H1 (cell line): Measurements from ENCODE around the gene ATP11A. TPM values are rescaled to one million over a fixed set of nuclear protein-coding genes. Genes with fewer than 3 reads are reported as not detected.

Experiments used
- CTCF ChIA-PET: fragments of 300-600 bp; sonication (Branson Sonifier 250); formaldehyde crosslinking; loops from one replicate; lab custom pipeline; 2021; ENCODE audit not compliant: partially characterized antibody; lab: Charles Lee
- POLR2A ChIA-PET: fragments of 300-600 bp; sonication (Branson Sonifier 250); formaldehyde crosslinking; loops from one replicate; lab custom pipeline; 2021; ENCODE audit warnings: inconsistent platforms; ENCODE audit not compliant: partially characterized antibody; lab: Charles Lee
- DNase-seq, 2 experiments: peaks; one replicate each; pipeline versions ENCODE4 v3.0.0 to v3.0.0-alpha.2; 2010 to 2022; ENCODE audit warnings: low spot score in 2 of 2, low read depth in 1 of 2, mixed read lengths in 1 of 2
- FAIRE-seq: peaks from 2 replicates; lab custom pipeline; 2011; peaks lifted over from hg19 to GRCh38; lab: Jason Lieb, UNC
- H2AFZ ChIP-seq: 2 replicates; pipeline ENCODE4 v1.8.1; 2012; ENCODE audit warnings: low read length, inconsistent platforms
- H2AK5ac ChIP-seq: 2 replicates; pipeline ENCODE4 v1.6.1; 2013; ENCODE audit warnings: low read depth, low read length
- H2BK120ac ChIP-seq: replicated peaks from 2 replicates; pipeline ENCODE3; 2013; ENCODE audit warnings: low read depth, low read length, inconsistent platforms
- H2BK12ac ChIP-seq: 2 replicates; pipeline ENCODE4 v1.6.1; 2013; ENCODE audit warnings: low read depth, low read length
- H2BK15ac ChIP-seq: 2 replicates; pipeline ENCODE4 v1.6.1; 2013; ENCODE audit warnings: low read length
- H2BK20ac ChIP-seq: 2 replicates; pipeline ENCODE4 v1.6.1; 2013; ENCODE audit warnings: low read length
- H2BK5ac ChIP-seq: 2 replicates; pipeline ENCODE4 v1.6.1; 2013; ENCODE audit warnings: low read depth, low read length
- H3K14ac ChIP-seq: 2 replicates; pipeline ENCODE4 v1.6.1; 2013; ENCODE audit warnings: inconsistent platforms; ENCODE audit not compliant: insufficient read length
- H3K18ac ChIP-seq: 2 replicates; pipeline ENCODE4 v1.6.1; 2013; ENCODE audit warnings: low read length; ENCODE audit errors: extremely low read depth
- H3K23ac ChIP-seq: 2 replicates; pipeline ENCODE4 v1.6.1; 2013; ENCODE audit warnings: inconsistent platforms; ENCODE audit not compliant: insufficient read length
- H3K23me2 ChIP-seq: 2 replicates; pipeline ENCODE4 v1.6.1; 2013; ENCODE audit warnings: low read depth, low read length
- H3K27ac ChIP-seq: 2 replicates; pipeline ENCODE4 v1.6.1; 2011; ENCODE audit warnings: low read depth, low read length, inconsistent platforms
- H3K27me3 ChIP-seq, 4 experiments: replicated peaks in 1 of 4; 1 replicate in 1 of 4; 2 replicates in 3 of 4; pipeline versions ENCODE4 v1.6.1 to v1.8.1; 2011 to 2013; ENCODE audit warnings: low read length in 3 of 4, mild to moderate bottlenecking in 3 of 4, inconsistent platforms in 2 of 4, mixed read lengths in 2 of 4, moderate library complexity in 1 of 4; ENCODE audit not compliant: control insufficient read depth in 3 of 4, insufficient read depth in 3 of 4; ENCODE audit errors: extremely low read depth in 1 of 4
- H3K36me3 ChIP-seq, 4 experiments: 2 replicates each; pipeline versions ENCODE4 v1.6.1 to v1.8.1; 2011 to 2013; ENCODE audit warnings: mild to moderate bottlenecking in 4 of 4, low read length in 3 of 4, moderate library complexity in 2 of 4, control low read depth in 1 of 4, inconsistent platforms in 1 of 4; ENCODE audit not compliant: insufficient read depth in 4 of 4, control insufficient read depth in 2 of 4
- H3K4ac ChIP-seq: replicated peaks from 2 replicates; pipeline ENCODE3; 2013; ENCODE audit warnings: low read length, low read depth, mixed read lengths, inconsistent platforms; ENCODE audit not compliant: insufficient read length
- H3K4me1 ChIP-seq, 4 experiments: replicated peaks in 1 of 4; 1 replicate in 1 of 4; 2 replicates in 3 of 4; pipeline versions ENCODE4 v1.6.1 to v1.8.1; 2011 to 2013; ENCODE audit warnings: low read length in 3 of 4, inconsistent platforms in 2 of 4, mixed read lengths in 1 of 4; ENCODE audit not compliant: insufficient read depth in 4 of 4, control insufficient read depth in 3 of 4
- H3K4me2 ChIP-seq, 2 experiments: 2 replicates each; pipeline versions ENCODE4 v1.6.1 to v1.8.1; 2011 to 2013; ENCODE audit warnings: low read depth in 2 of 2, low read length in 2 of 2, control low read depth in 1 of 2, inconsistent platforms in 1 of 2, mild to moderate bottlenecking in 1 of 2; ENCODE audit not compliant: insufficient read depth in 1 of 2
- H3K4me3 ChIP-seq, 4 experiments: fragments of 200-600, 300-600 bp in 1 of 4; sonication (generic), shearing (Covaris generic), sonication (Bioruptor Twin) in 1 of 4; 2 replicates each; pipeline versions ENCODE4 v1.5.1 to v1.8.1; 2011 to 2016; ENCODE audit warnings: low read length in 4 of 4, low read depth in 3 of 4, control low read depth in 2 of 4, inconsistent platforms in 2 of 4, mild to moderate bottlenecking in 2 of 4, mixed read lengths in 1 of 4, moderate library complexity in 1 of 4; ENCODE audit not compliant: insufficient read depth in 2 of 4; ENCODE audit errors: extremely low read depth in 1 of 4
- H3K56ac ChIP-seq: replicated peaks from 2 replicates; pipeline ENCODE3; 2013; ENCODE audit warnings: low read depth, mild to moderate bottlenecking, mixed read lengths, low read length, inconsistent platforms; ENCODE audit not compliant: insufficient read length
- H3K79me1 ChIP-seq: 2 replicates; pipeline ENCODE4 v1.6.1; 2013; ENCODE audit warnings: low read depth, low read length, control low read depth
- H3K79me2 ChIP-seq, 2 experiments: 2 replicates each; pipeline versions ENCODE4 v1.6.1 to v1.8.1; 2012 to 2013; ENCODE audit warnings: low read length in 2 of 2, mild to moderate bottlenecking in 2 of 2, inconsistent platforms in 1 of 2; ENCODE audit not compliant: insufficient read depth in 2 of 2, control insufficient read depth in 1 of 2
- H3K9ac ChIP-seq, 4 experiments: replicated peaks in 1 of 4; 1 replicate in 1 of 4; 2 replicates in 3 of 4; pipeline versions ENCODE4 v1.6.1 to v1.8.1; 2011 to 2013; ENCODE audit warnings: low read depth in 3 of 4, low read length in 3 of 4, control low read depth in 2 of 4, mild to moderate bottlenecking in 2 of 4, moderate library complexity in 2 of 4, inconsistent platforms in 1 of 4; ENCODE audit errors: extremely low read depth in 1 of 4
- H3K9me3 ChIP-seq, 2 experiments: 2 replicates each; pipeline versions ENCODE4 v1.6.1 to v1.8.1; 2012 to 2013; ENCODE audit warnings: mild to moderate bottlenecking in 2 of 2, moderate library complexity in 2 of 2, control low read depth in 1 of 2, inconsistent platforms in 1 of 2, low read depth in 1 of 2, low read length in 1 of 2, mixed read lengths in 1 of 2; ENCODE audit not compliant: insufficient read depth in 2 of 2
- H4K20me1 ChIP-seq, 2 experiments: replicated peaks in 1 of 2; 2 replicates each; pipeline versions ENCODE3 to v1.8.1; 2011 to 2013; ENCODE audit warnings: inconsistent platforms in 2 of 2, low read length in 2 of 2, mild to moderate bottlenecking in 1 of 2; ENCODE audit not compliant: insufficient read depth in 2 of 2, control insufficient read depth in 1 of 2
- H4K5ac ChIP-seq: 2 replicates; pipeline ENCODE4 v1.6.1; 2013; ENCODE audit warnings: low read length, low read depth, mixed read lengths, inconsistent platforms; ENCODE audit not compliant: insufficient read length
- H4K8ac ChIP-seq: 2 replicates; pipeline ENCODE4 v1.8.0; 2013; ENCODE audit warnings: mild to moderate bottlenecking, moderate library complexity, low read length, inconsistent platforms; ENCODE audit not compliant: insufficient read depth; ENCODE audit errors: extremely low read depth
- H4K91ac ChIP-seq: replicated peaks from 2 replicates; pipeline ENCODE3; 2013; ENCODE audit warnings: low read length, mixed read lengths, inconsistent platforms; ENCODE audit not compliant: insufficient read length
- NRF1 ChIP-seq: IDR thresholded peaks from 2 replicates; pipeline ENCODE4 v1.6.1; 2011; ENCODE audit warnings: mild to moderate bottlenecking, low read depth, low read length, improper control_type of control experiment
- WGBS, 2 experiments: shearing (Covaris generic) in 1 of 2; methylation state at CpG; one replicate each; pipeline versions ENCODE4 v1.1.6 to v1.1.7; 2013 to 2015; ENCODE audit warnings: low lambda C conversion rate in 2 of 2, mixed read lengths in 2 of 2, inconsistent platforms in 1 of 2, low coverage in 1 of 2, missing lambda C conversion rate in 1 of 2; ENCODE audit not compliant: insufficient replicate concordance in 2 of 2, insufficient coverage in 1 of 2, insufficient read length in 1 of 2; ENCODE audit errors: extremely low coverage in 1 of 2, missing lambda C conversion rate in 1 of 2; 5-methylcytosine and 5-hydroxymethylcytosine counted together
- polyA plus RNA-seq, 7 experiments: library from polyadenylated mRNA; depleted of rRNA in 3 of 7; stranded (reverse) in 5 of 7; unstranded in 2 of 7; fragments of >200 nt in 5 of 7; fragments of 200-250 nt in 2 of 7; gene quantifications; 1 replicate in 5 of 7; 2 replicates in 1 of 7; 4 replicates in 1 of 7; pipeline versions ENCODE4 v1.2.1 to v1.2.3, GENCODE V29; 2011 to 2013; ENCODE audit warnings: missing spikeins in 2 of 7, mixed read lengths in 2 of 7
- total RNA-seq: library from RNA; stranded (reverse); fragmentation: NEBNext Ultra II Directional; extraction: Animal tissue kit (Norgen Biotek cat#: 25700); gene quantifications from 2 replicates; pipeline ENCODE4 v1.2.1, GENCODE V29; 2021

ATP11A gene
- total and polyA plus RNA-seq, 2 of the 8 experiments (the other 6 are each of a cell fraction or from before 2014, with no cell fraction given) = 28.8 to 72.9 TPM

- no peak overlapping the region for H2AK5ac ChIP-seq
- H3K27me3 ChIP-seq = no peaks in the 10 kb centered on the region
- H2BK12ac ChIP-seq = no peak overlapping the region
- no peak overlapping the region for H2BK20ac ChIP-seq
- FAIRE-seq = no peak
- H3K79me2 ChIP-seq = no peaks in the 10 kb centered on the region
- H3K4me1 ChIP-seq = no peaks in the 10 kb centered on the region
- H3K4ac ChIP-seq = no peak overlapping the region
- H2BK120ac ChIP-seq = no peak overlapping the region
- no peak overlapping the region for H3K23ac ChIP-seq
- WGBS, 2 experiments = 93% methylated on average over 10 of the region's 10 CpGs; no CpG with 5 or more reads in 1 of the 2 experiments
- H4K5ac ChIP-seq = no peak overlapping the region
- no peak overlapping the region for H3K4me2 ChIP-seq
- H4K20me1 ChIP-seq = no peaks in the 10 kb centered on the region
- no peaks in the 10 kb centered on the region for H3K23me2 ChIP-seq
- H2BK15ac ChIP-seq = no peak overlapping the region
- no peaks in the 10 kb centered on the region for H3K9me3 ChIP-seq
- no peaks in the 10 kb centered on the region; the same call in 1 of the 2 replicates for H3K79me1 ChIP-seq
- H2AFZ ChIP-seq = no peak overlapping the region
- H3K27ac ChIP-seq = no peak overlapping the region
- H4K91ac ChIP-seq = no peak overlapping the region
- DNase-seq = no peak
- CTCF ChIA-PET = no interaction called here
- no peak overlapping the region for H4K8ac ChIP-seq
- H3K18ac ChIP-seq = no peak overlapping the region
- H3K36me3 ChIP-seq = peaks cover 4 to 43% (median 34%) of the 10 kb centered on the region in 4 experiments
- H3K56ac ChIP-seq = no peak overlapping the region
- no peak overlapping the region for H2BK5ac ChIP-seq
- H3K14ac ChIP-seq = no peak overlapping the region
- H3K9ac ChIP-seq = no peak overlapping the region
- no peak overlapping the region for H3K4me3 ChIP-seq
- POLR2A ChIA-PET = no interaction called here
- TF ChIP-seq NRF1 = no peak
Observed at GRCh38 chr13:112824429-112824828, 134.6 kb downstream of the ATP11A start.
